Stomach (tissue), 19 donors: ENCODE results near the gene RPS15A. TPM values are rescaled to one million over a fixed set of nuclear protein-coding genes. Genes with fewer than 3 reads are reported as not detected.

ENCODE experiments used
- DNase-seq, 2 donors: peaks; one replicate each; pipeline versions ENCODE4 v3.0.0 to v3.0.0-alpha.2; 2013 to 2019
- H3K27ac ChIP-seq, 5 donors: fragments of 200-600 bp in 4 of 5; sonication (generic) in 4 of 5; one replicate each; pipeline ENCODE4 v1.5.1; 2013 to 2019; ENCODE audit warnings: mild to moderate bottlenecking in 1 of 5, moderate library complexity in 1 of 5
- H3K27me3 ChIP-seq, 3 donors: fragments of 200-600 bp; sonication (generic); one replicate each; pipeline ENCODE4 v1.5.1; 2017 to 2019; ENCODE audit warnings: mixed run types in 1 of 3
- H3K36me3 ChIP-seq, 4 donors: fragments of 200-600 bp; sonication (generic); 1 replicate in 3 of 4; 2 replicates in 1 of 4; pipeline ENCODE4 v1.5.1; 2016 to 2019
- H3K4me1 ChIP-seq, 4 donors: fragments of 200-600 bp; sonication (generic); one replicate each; pipeline ENCODE4 v1.5.1; 2016 to 2019
- H3K4me3 ChIP-seq, 4 donors: fragments of 200-600 bp; sonication (generic) in 3 of 4; one replicate each; pipeline ENCODE4 v1.5.1; 2016 to 2019; ENCODE audit warnings: mild to moderate bottlenecking in 1 of 4
- H3K9me3 ChIP-seq, 4 donors: fragments of 200-600 bp; sonication (generic); one replicate each; pipeline ENCODE4 v1.5.1; 2016 to 2019
- CTCF ChIP-seq, 7 experiments: fragments of 450-650 bp in 4 of 7; fragments of 200-600 bp in 3 of 7; sonication (generic) in 3 of 7; IDR thresholded peaks; one replicate each; pipeline ENCODE4 v1.5.1; 2016 to 2019; ENCODE audit warnings: antibody characterized with exemption in 7 of 7, control low read depth in 2 of 7, mild to moderate bottlenecking in 1 of 7
- EP300 ChIP-seq: sonication (generic); formaldehyde crosslinking; IDR thresholded peaks from one replicate; pipeline ENCODE4 v1.6.1; 2017; ENCODE audit warnings: antibody characterized with exemption
- POLR2A ChIP-seq, 4 donors: fragments of 450-650 bp; IDR thresholded peaks; one replicate each; pipeline ENCODE4 v1.6.1; 2016; ENCODE audit warnings: antibody characterized with exemption in 4 of 4, control low read depth in 2 of 4, mild to moderate bottlenecking in 1 of 4, moderate library complexity in 1 of 4
- POLR2AphosphoS5 ChIP-seq, 3 donors: sonication (generic); formaldehyde crosslinking; IDR thresholded peaks; one replicate each; pipeline ENCODE4 v1.6.1; 2016; ENCODE audit warnings: antibody characterized with exemption in 3 of 3
- WGBS, 5 donors: extraction: QIAGEN DNeasy Blood & Tissue Kit in 3 of 5; methylation state at CpG; one replicate each; pipeline versions ENCODE4 v1.1.5 to v1.1.7; 2013 to 2018; 5-methylcytosine and 5-hydroxymethylcytosine counted together
- intact Hi-C: fragments of 100-400 bp; cut with DNase I; formaldehyde crosslinking; loops from one replicate; pipeline ENCODE4 v1.15.1; 2023; ENCODE audit warnings: low total_unique reads
- long read RNA-seq, 10 donors: transcript quantifications; one replicate each; lab custom pipeline, GENCODE V29; 2026
- polyA plus RNA-seq, 3 donors: library from polyadenylated mRNA; stranded (reverse); fragments of 200-250 nt; gene quantifications; one replicate each; pipeline ENCODE4 v1.2.3, GENCODE V29; 2013
- total RNA-seq, 5 donors: library from RNA; depleted of rRNA; stranded (reverse); fragments of >200 nt; gene quantifications; one replicate each; pipeline versions ENCODE4 v1.1.0 to v1.2.3, GENCODE V29; 2014 to 2016
- donor health status: healthy with polysubstance abuse.
- donor health status: Bipolar disorder and iron deficiency.
- donor health status: healthy.

The RPS15A gene
- total RNA-seq (1,000 to 10,000 TPM in 3 of 5 donors, 100 to 1,000 TPM in 1, 10 to 100 TPM in 1; 72.4 to 1,820 (median 1,326) TPM), polyA plus RNA-seq (1,000 to 10,000 TPM; 3,436 to 5,215 (median 5,144) TPM)
- long read RNA-seq, donor 1, transcript RPS15A-203 (5 exons, 525 nt) = major isoform, 488 of 795 reads
- long read RNA-seq, donor 1, transcript RPS15A-201 (5 exons, 2,203 nt) = minor isoform, 33 of 795 reads
- long read RNA-seq, donor 1, partial matches to known transcripts = 266 of 795 reads
- long read RNA-seq, donor 1, other reads (novel, unspliced or antisense) = 0 of 795 reads
- long read RNA-seq, donor 2, transcript RPS15A-212 (6 exons, 589 nt) = minor isoform, 5 of 1,044 reads
- long read RNA-seq, donor 2, transcript RPS15A-203 (5 exons, 525 nt) = major isoform, 687 of 1,044 reads
- long read RNA-seq, donor 2, transcript RPS15A-201 (5 exons, 2,203 nt) = minor isoform, 43 of 1,044 reads
- long read RNA-seq, donor 2, partial matches to known transcripts = 300 of 1,044 reads
- long read RNA-seq, donor 2, other reads (novel, unspliced or antisense) = 0 of 1,044 reads
- long read RNA-seq, donor 3, transcript RPS15A-212 (6 exons, 589 nt) = minor isoform, 5 of 1,037 reads
- long read RNA-seq, donor 3, transcript RPS15A-206 (3 exons, 1,022 nt) = minor isoform, 5 of 1,037 reads
- long read RNA-seq, donor 3, transcript RPS15A-201 (5 exons, 2,203 nt) = minor isoform, 53 of 1,037 reads
- long read RNA-seq, donor 3, transcript RPS15A-203 (5 exons, 525 nt) = major isoform, 700 of 1,037 reads
- long read RNA-seq, donor 3, partial matches to known transcripts = 267 of 1,037 reads
- long read RNA-seq, donor 3, other reads (novel, unspliced or antisense) = 0 of 1,037 reads
- long read RNA-seq, donor 4, transcript RPS15A-203 (5 exons, 525 nt) = major isoform, 112 of 157 reads
- long read RNA-seq, donor 4, transcript RPS15A-201 (5 exons, 2,203 nt) = minor isoform, 9 of 157 reads
- long read RNA-seq, donor 4, partial matches to known transcripts = 33 of 157 reads
- long read RNA-seq, donor 4, other reads (novel, unspliced or antisense) = 0 of 157 reads
- long read RNA-seq, donor 5, transcript RPS15A-203 (5 exons, 525 nt) = major isoform, 1,062 of 1,444 reads
- long read RNA-seq, donor 5, transcript RPS15A-201 (5 exons, 2,203 nt) = minor isoform, 76 of 1,444 reads
- long read RNA-seq, donor 5, transcript RPS15A-212 (6 exons, 589 nt) = minor isoform, 5 of 1,444 reads
- long read RNA-seq, donor 5, transcript RPS15A-209 (2 exons, 606 nt) = minor isoform, 7 of 1,444 reads
- long read RNA-seq, donor 5, partial matches to known transcripts = 283 of 1,444 reads
- long read RNA-seq, donor 5, other reads (novel, unspliced or antisense) = 5 of 1,444 reads
- long read RNA-seq, donor 6, transcript RPS15A-209 (2 exons, 606 nt) = minor isoform, 10 of 3,205 reads
- long read RNA-seq, donor 6, transcript RPS15A-201 (5 exons, 2,203 nt) = minor isoform, 105 of 3,205 reads
- long read RNA-seq, donor 6, transcript RPS15A-203 (5 exons, 525 nt) = major isoform, 2,183 of 3,205 reads
- long read RNA-seq, donor 6, transcript RPS15A-212 (6 exons, 589 nt) = minor isoform, 11 of 3,205 reads
- long read RNA-seq, donor 6, partial matches to known transcripts = 880 of 3,205 reads
- long read RNA-seq, donor 6, other reads (novel, unspliced or antisense) = 5 of 3,205 reads
- long read RNA-seq, donor 7, transcript RPS15A-209 (2 exons, 606 nt) = minor isoform, 10 of 1,894 reads
- long read RNA-seq, donor 7, transcript RPS15A-203 (5 exons, 525 nt) = major isoform, 1,311 of 1,894 reads
- long read RNA-seq, donor 7, transcript RPS15A-212 (6 exons, 589 nt) = minor isoform, 7 of 1,894 reads
- long read RNA-seq, donor 7, transcript RPS15A-201 (5 exons, 2,203 nt) = minor isoform, 82 of 1,894 reads
- long read RNA-seq, donor 7, partial matches to known transcripts = 466 of 1,894 reads
- long read RNA-seq, donor 7, other reads (novel, unspliced or antisense) = 6 of 1,894 reads
- long read RNA-seq, donor 8, transcript RPS15A-209 (2 exons, 606 nt) = minor isoform, 7 of 1,755 reads
- long read RNA-seq, donor 8, transcript RPS15A-212 (6 exons, 589 nt) = minor isoform, 6 of 1,755 reads
- long read RNA-seq, donor 8, transcript RPS15A-201 (5 exons, 2,203 nt) = minor isoform, 80 of 1,755 reads
- long read RNA-seq, donor 8, transcript RPS15A-203 (5 exons, 525 nt) = major isoform, 1,252 of 1,755 reads
- long read RNA-seq, donor 8, partial matches to known transcripts = 393 of 1,755 reads
- long read RNA-seq, donor 8, other reads (novel, unspliced or antisense) = 7 of 1,755 reads
- long read RNA-seq, donor 9, transcript RPS15A-212 (6 exons, 589 nt) = minor isoform, 8 of 2,044 reads
- long read RNA-seq, donor 9, transcript RPS15A-211 (1 exons, 3,828 nt) = minor isoform, 7 of 2,044 reads
- long read RNA-seq, donor 9, transcript RPS15A-203 (5 exons, 525 nt) = major isoform, 1,349 of 2,044 reads
- long read RNA-seq, donor 9, transcript RPS15A-201 (5 exons, 2,203 nt) = minor isoform, 78 of 2,044 reads
- long read RNA-seq, donor 9, partial matches to known transcripts = 581 of 2,044 reads
- long read RNA-seq, donor 9, other reads (novel, unspliced or antisense) = 7 of 2,044 reads
- long read RNA-seq, donor 10, transcript RPS15A-203 (5 exons, 525 nt) = major isoform, 459 of 667 reads
- long read RNA-seq, donor 10, transcript RPS15A-201 (5 exons, 2,203 nt) = minor isoform, 27 of 667 reads
- long read RNA-seq, donor 10, partial matches to known transcripts = 170 of 667 reads
- long read RNA-seq, donor 10, other reads (novel, unspliced or antisense) = 0 of 667 reads

GRCh38 chr16:18789850-18790706 is at the start of gene RPS15A:
RPS15A (minus strand) TSS chr16:18790334; CDS start chr16:18789113, 1,221 bp downstream.
- Histone ChIP-seq H3K36me3 (peaks cover 57 to 77% (median 74%) of the 10 kb centered on the region in 4 donors), H3K27ac (peak within 1 kb of the TSS; percentile 86 to 92 (median 89)), H3K9me3 (no peaks in the 10 kb centered on the region), H3K4me1 (peaks cover 41 to 74% (median 49%) of the 10 kb centered on the region in 4 donors), H3K27me3 (no peaks in the 10 kb centered on the region), H3K4me3 (peak within 1 kb of the TSS; percentile 92 to 100 (median 97))
- WGBS, 5 donors = 1 to 4% (median 3%) methylated on average over 50 to 60 of the region's 60 CpGs
- intact Hi-C loops = no loop called here
- TF ChIP-seq POLR2AphosphoS5 (IDR thresholded peaks at IDR 0.05) (peak; percentile 82 to 95 (median 89)), POLR2A (IDR thresholded peaks at IDR 0.05) (peak in 2 of 4 donors; percentile 51 to 72), EP300 (no peak), CTCF (IDR thresholded peaks at IDR 0.05) (no peak)
- DNase-seq = peak; percentile 94 to 99

GRCh38 chr16:18839555-18839954 is 49.4 kb upstream of the RPS15A start:
- TF ChIP-seq EP300 (no peak), CTCF (IDR thresholded peaks at IDR 0.05) (no peak), POLR2A (IDR thresholded peaks at IDR 0.05) (no peak)
- peak; percentile 20 to 30 for DNase-seq
- H3K27ac ChIP-seq = no peak overlapping the region
- H3K9me3 ChIP-seq = no peaks in the 10 kb centered on the region
- no peak overlapping the region for H3K4me3 ChIP-seq
- intact Hi-C loops = no loop called here
- 63 to 72% (median 69%) methylated on average over 6 of the region's 6 CpGs for WGBS, 5 donors
- H3K27me3 ChIP-seq = no peaks in the 10 kb centered on the region
- H3K4me1 ChIP-seq = no peaks in the 10 kb centered on the region
- peaks cover 64 to 100% (median 98%) of the 10 kb centered on the region in 4 donors for H3K36me3 ChIP-seq
